CD4-positive, alpha-beta T cell treated with Interleukin-17A for 4 hours (primary cell): ENCODE data around the gene ATXN7L1.
"Not testable (repeated sequence)": the region's sequence is repeated elsewhere in the genome, so short reads cannot be mapped to it uniquely, and the experiment has no call there.

Experiments
- DNase-seq: peaks from one replicate; pipeline ENCODE4 v3.0.0-alpha.2; 2020; ENCODE audit warnings: mixed read lengths

The ATXN7L1 gene

GRCh38 chr7:105731042-105731441 lies 145.4 kb downstream of the ATXN7L1 start:
- DNase-seq: no peak

GRCh38 chr7:105728028-105728427 lies 148.4 kb downstream of the ATXN7L1 start:
- no peak for DNase-seq

GRCh38 chr7:105724688-105725087 lies 151.7 kb downstream of the ATXN7L1 start:
- no peak for DNase-seq

GRCh38 chr7:105723572-105723971 lies 152.8 kb downstream of the ATXN7L1 start:
- no peak for DNase-seq

- DNase-seq: no peak
Measured at GRCh38 chr7:105721571-105722104, 154.8 kb downstream of the ATXN7L1 start.

- DNase-seq: no peak
Measured at GRCh38 chr7:105719919-105720318, 156.5 kb downstream of the ATXN7L1 start.

- no peak for DNase-seq
Measured at GRCh38 chr7:105719395-105719794, 157.0 kb downstream of the ATXN7L1 start.

- no peak for DNase-seq
Measured at GRCh38 chr7:105718511-105718925, 157.9 kb downstream of the ATXN7L1 start.

GRCh38 chr7:105715528-105715927 lies 160.9 kb downstream of the ATXN7L1 start:
- DNase-seq: no peak

- DNase-seq: no peak
Measured at GRCh38 chr7:105713488-105714465, 162.6 kb downstream of the ATXN7L1 start.

GRCh38 chr7:105712877-105713276 lies 163.5 kb downstream of the ATXN7L1 start:
- DNase-seq: no peak

GRCh38 chr7:105711726-105712402 lies 164.5 kb downstream of the ATXN7L1 start:
- no peak for DNase-seq

- not testable (repeated sequence) for DNase-seq
Measured at GRCh38 chr7:105710720-105711119, 165.7 kb downstream of the ATXN7L1 start.

GRCh38 chr7:105708763-105709080 lies 167.7 kb downstream of the ATXN7L1 start:
- no peak for DNase-seq

- peak; percentile 41 for DNase-seq
Measured at GRCh38 chr7:105707967-105708762, 168.2 kb downstream of the ATXN7L1 start.

GRCh38 chr7:105707381-105707780 lies 169.0 kb downstream of the ATXN7L1 start:
- DNase-seq: no peak

- no peak for DNase-seq
Measured at GRCh38 chr7:105705427-105705826, 171.0 kb downstream of the ATXN7L1 start.

GRCh38 chr7:105703207-105703930 lies 173.0 kb downstream of the ATXN7L1 start:
- DNase-seq: no peak

GRCh38 chr7:105699568-105700236 lies 176.7 kb downstream of the ATXN7L1 start:
- DNase-seq: no peak

- DNase-seq: no peak
Measured at GRCh38 chr7:105698531-105698930, 177.9 kb downstream of the ATXN7L1 start.

- DNase-seq: no peak
Measured at GRCh38 chr7:105697753-105698152, 178.6 kb downstream of the ATXN7L1 start.

- DNase-seq: not testable (repeated sequence)
Measured at GRCh38 chr7:105697169-105697568, 179.2 kb downstream of the ATXN7L1 start.
